Measurements from ENCODE around the gene C11orf68. TPM values are rescaled to one million over a fixed set of nuclear protein-coding genes. Genes with fewer than 3 reads are reported as not detected.

Gene C11orf68
- total RNA-seq, 4 donors from 2014 or later = 18.5 to 20.5 (median 19.4) TPM

DNA sequence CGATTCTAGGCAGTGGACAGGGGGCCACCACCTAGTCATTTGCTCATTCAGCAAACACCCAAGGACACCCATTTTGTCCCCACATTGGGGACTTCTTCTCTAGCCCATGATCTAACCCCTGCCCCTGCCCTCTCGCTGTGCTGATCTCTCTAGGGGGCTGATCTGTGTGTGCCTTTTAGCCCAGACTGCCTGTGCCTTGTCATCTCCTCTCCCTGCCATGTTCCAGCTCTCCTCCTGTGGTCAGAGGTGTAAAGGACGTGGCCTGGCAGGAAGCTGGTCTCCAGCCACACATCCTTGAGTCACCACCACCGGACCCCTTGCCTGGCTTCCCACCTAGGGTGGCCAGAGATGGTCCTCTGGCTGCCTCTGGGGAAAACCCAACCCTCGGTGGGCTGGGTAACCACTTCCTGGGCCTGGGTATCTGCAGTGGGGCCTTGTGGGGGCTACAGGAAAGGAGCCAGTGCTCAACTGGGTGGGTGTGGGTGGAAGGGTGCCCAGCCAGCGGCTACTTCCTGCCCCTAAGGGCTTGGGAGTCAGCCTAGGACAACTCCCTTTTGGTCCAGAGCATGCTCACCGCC, 37.9 kb downstream of the C11orf68 start:
- TF ChIP-seq, protein P1, sequence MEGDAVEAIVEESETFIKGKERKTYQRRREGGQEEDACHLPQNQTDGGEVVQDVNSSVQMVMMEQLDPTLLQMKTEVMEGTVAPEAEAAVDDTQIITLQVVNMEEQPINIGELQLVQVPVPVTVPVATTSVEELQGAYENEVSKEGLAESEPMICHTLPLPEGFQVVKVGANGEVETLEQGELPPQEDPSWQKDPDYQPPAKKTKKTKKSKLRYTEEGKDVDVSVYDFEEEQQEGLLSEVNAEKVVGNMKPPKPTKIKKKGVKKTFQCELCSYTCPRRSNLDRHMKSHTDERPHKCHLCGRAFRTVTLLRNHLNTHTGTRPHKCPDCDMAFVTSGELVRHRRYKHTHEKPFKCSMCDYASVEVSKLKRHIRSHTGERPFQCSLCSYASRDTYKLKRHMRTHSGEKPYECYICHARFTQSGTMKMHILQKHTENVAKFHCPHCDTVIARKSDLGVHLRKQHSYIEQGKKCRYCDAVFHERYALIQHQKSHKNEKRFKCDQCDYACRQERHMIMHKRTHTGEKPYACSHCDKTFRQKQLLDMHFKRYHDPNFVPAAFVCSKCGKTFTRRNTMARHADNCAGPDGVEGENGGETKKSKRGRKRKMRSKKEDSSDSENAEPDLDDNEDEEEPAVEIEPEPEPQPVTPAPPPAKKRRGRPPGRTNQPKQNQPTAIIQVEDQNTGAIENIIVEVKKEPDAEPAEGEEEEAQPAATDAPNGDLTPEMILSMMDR (IDR thresholded peaks at IDR 0.05; ENCODE audit: low read depth) = no peak

DNA sequence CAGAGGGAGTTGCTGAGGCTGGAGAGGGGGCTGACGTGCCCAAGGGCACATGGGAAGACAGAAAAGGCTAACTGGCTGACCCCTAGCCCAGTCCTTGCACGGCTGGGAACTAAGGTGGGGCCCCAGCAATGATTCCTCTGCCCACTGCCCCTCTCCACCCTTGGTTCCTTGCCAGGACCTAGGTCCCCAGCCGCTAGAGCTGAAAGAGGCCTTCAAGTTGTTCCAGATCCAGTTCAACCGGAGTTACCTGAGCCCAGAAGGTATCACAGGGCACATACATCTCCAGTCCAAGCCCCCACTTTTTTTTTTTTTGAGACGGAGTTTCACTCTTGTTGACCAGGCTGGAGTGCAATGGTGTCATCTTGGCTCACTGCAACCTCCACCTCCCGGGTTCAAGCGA, 38.8 kb downstream of the C11orf68 start:
- TF ChIP-seq, protein P1 (IDR thresholded peaks at IDR 0.05; ENCODE audit: low read depth) = no peak

DNA sequence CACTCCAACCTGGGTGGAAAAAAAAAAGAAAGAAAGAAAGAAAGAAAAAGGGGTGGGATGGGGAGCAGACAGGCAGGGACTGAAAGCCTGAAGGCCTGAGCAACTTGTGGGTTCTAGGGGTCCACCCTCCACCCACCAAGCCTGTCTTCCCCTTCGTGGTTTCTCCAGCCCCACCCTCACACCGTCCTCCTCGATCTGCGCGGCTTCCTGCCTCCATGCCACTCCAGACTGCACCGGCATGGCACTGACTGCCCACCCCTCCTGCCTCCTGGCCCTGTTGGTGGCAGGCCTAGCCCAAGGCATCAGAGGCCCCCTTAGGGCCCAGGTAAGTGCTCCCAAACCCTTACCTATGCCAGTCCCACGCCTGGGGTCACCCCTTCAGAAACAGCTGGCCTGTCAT, 39.2 kb downstream of the C11orf68 start, which contains the start of gene CTSW:
TSS of gene CTSW (plus strand) at position 221 of the 400 bp plus-strand sequence. CDS start at position 239, 18 bp downstream.
- TF ChIP-seq, protein P1 (IDR thresholded peaks at IDR 0.05; ENCODE audit: low read depth) = no peak

DNA sequence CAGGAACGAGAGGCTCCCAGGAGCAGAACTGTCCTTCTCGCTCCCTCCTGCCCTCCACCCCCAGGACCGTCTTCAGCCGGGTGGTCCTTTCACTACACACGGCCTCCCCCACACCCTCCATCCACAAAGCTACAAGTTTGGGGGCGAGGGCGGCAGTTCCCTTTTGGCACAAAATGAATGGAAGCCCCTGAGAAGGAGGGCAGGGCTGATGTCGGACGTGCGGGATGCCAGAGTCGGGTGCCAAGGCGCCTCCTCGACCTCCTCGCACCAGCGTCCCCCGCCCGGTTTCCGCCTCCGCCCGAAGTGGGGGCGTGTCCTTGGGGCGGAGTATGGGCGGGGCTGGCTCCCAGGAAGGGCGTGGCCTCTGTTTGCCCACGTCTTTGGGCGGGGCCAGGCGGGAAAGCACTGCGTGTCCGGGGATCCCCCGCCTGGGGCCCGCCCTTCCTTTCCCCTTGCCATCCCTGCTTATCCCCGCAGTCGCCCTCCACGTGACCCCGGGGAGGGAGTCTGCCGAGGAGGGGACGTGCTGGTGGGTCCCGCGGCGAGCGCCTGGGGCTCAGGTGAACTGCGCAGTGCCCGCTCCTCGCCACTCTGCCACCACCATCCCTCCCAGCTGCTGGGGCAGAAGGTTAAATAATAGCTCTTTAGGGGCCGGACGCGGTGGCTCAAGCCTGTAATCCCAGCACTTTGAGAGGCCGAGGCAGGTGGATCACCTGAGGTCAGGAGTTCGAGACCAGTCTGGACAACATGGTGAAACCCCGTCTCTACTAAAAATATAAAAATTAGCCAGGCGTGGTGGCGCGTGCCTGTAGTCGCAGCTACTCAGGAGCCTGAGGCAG, 45.3 kb downstream of the C11orf68 start:
- TF ChIP-seq, protein P1 (IDR thresholded peaks at IDR 0.05; ENCODE audit: low read depth) = no peak

DNA sequence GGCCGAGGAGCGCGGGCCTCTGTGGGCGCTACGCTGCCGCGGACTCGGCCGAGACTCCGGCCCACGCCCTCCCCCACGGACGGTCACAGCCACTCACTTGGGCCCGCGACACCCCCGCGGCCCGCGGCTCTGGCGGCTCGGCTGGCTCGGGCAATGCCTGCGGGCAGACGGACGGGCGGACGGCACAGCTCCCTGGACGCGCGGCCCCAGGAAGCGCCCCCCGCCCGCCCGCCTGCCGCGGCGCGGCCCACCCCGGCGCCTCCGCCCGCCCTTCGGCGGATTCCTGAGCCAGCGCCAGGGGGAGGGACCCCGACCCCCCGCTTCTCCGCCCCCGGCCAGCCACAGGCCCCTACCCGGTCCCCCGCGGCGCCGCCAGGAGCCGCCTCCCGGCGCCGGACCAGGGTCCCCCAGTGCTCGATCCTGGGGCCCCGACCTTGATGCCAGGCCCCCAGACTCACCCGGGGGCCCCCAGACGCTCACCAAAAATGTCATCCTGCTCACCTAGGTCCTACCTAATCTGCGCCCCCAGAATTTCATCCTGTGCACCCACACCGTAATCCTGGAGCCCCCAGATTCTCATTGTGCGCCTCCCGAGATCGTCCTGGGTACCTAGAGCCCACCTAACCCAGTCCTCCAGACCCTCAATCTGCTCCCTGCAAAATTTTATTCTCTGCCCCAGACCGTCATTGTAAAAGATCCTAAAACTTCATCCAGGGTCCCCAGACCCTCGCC, 46.1 kb downstream of the C11orf68 start, which contains the start of gene EFEMP2:
TSS of gene EFEMP2 (minus strand) at position 215 of the 732 bp plus-strand sequence. CDS start 446 bp downstream, outside the sequence.
- TF ChIP-seq, protein P1 (IDR thresholded peaks at IDR 0.05; ENCODE audit: low read depth) = no peak

DNA sequence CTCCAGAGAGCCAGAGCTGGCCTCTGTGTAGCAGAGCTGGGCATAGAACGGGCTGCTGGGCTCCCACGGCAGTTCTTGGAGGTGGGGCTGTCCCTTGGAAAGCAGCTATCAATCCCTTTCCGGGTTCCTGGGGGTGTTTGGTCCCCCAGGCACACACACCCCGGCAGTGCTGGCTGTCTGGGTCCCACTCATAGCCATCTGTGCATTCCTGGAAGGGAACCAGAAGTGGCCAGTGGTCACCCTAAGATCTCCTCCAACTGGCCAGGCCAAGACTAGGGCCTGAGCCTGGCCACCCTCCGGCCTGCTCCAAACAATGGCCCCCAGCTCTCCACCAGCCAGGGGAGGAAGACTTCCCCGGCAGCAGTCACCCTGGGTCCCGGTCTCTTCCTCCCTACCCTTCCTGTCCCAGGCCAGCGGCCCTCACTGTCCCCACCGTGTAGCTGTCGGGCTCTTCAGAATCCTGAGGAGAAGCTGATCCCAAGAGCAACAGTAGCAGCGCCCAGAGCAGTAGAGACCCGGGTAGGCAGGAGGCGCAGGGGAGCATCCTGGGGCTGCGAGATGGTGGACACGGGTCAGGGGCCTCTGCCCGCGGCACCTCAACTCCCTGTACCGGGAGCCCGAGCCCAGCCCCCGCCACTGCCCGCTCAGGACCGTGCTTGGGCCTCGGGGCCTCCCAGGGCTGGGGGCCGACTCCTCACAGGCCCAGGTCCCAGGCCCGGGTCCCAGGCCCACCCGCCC, 46.9 kb downstream of the C11orf68 start:
- TF ChIP-seq, protein P1 (IDR thresholded peaks at IDR 0.05; ENCODE audit: low read depth) = no peak

Measured in subcutaneous adipose tissue (tissue), 4 donors.